K562 (cell line): ENCODE measurements around the gene CLASP1. TPM values are rescaled to one million over a fixed set of nuclear protein-coding genes. Genes with fewer than 3 reads are reported as not detected.
A peak's percentile ranks its signal among the peaks of the same experiment; 100 is the strongest.

Experiments used
- GATA2 ChIP-seq: sonication (generic); formaldehyde crosslinking; IDR thresholded peaks from 2 replicates; pipeline ENCODE4 v1.4.0; 2020; ENCODE audit warnings: mild to moderate bottlenecking, missing genetic modification reagents
- GATAD2A ChIP-seq: fragments of 450-650 bp; IDR thresholded peaks from 2 replicates; pipeline ENCODE4 v1.6.1; 2017
- HDGF ChIP-seq: fragments of 450-650 bp; IDR thresholded peaks from 2 replicates; pipeline ENCODE4 v1.6.1; 2016
- KHSRP ChIP-seq: fragments of 450-650 bp; IDR thresholded peaks from 2 replicates; pipeline ENCODE4 v1.6.1; 2017
- MCM7 ChIP-seq, 2 experiments: fragments of 450-650 bp; IDR thresholded peaks; 2 replicates each; pipeline ENCODE4 v1.6.1; 2016 to 2018
- POLR3G ChIP-seq: IDR thresholded peaks from 2 replicates; pipeline ENCODE4 v1.6.1; 2011; ENCODE audit not compliant: insufficient read length, insufficient replicate concordance; ENCODE audit errors: extremely low read depth
- ZEB2 ChIP-seq: fragments of 450-650 bp; IDR thresholded peaks from 2 replicates; pipeline ENCODE4 v1.6.1; 2016
- polyA plus RNA-seq, 8 experiments: library from polyadenylated mRNA; depleted of rRNA in 4 of 8; stranded (reverse) in 5 of 8; unstranded in 3 of 8; fragments of >200 nt; fragmentation: Nextera tagmentation in 2 of 8; fragmentation: Illumina TruSeq in 1 of 8; extraction: Ambion mirVana in 2 of 8; extraction: Trizol in 1 of 8; gene quantifications; 2 replicates each; pipeline versions ENCODE4 v1.2.1 to v1.2.3, GENCODE V29; 2011 to 2014; ENCODE audit warnings: inconsistent platforms in 1 of 8, missing spikeins in 1 of 8
- total RNA-seq, 7 experiments: library from RNA; depleted of rRNA in 6 of 7; stranded (reverse); fragments of >200 nt in 6 of 7; fragmentation: Illumina TruSeq in 2 of 7; extraction: Trizol in 2 of 7; gene quantifications; 2 replicates each; pipeline versions ENCODE4 v1.2.1 to v1.2.3, GENCODE V29; 2011 to 2021; ENCODE audit warnings: low replicate concordance in 1 of 7
- TF ChIP-seq, protein P1 (sequence below): fragments of 450-650 bp; IDR thresholded peaks from one replicate; pipeline ENCODE4 v1.6.1; 2018; ENCODE audit warnings: mild to moderate bottlenecking, moderate library complexity; ENCODE audit not compliant: partially characterized antibody
- TF ChIP-seq, protein P2 (sequence below): fragments of 450-650 bp; IDR thresholded peaks from 2 replicates; pipeline ENCODE4 v1.6.1; 2016; ENCODE audit warnings: mild to moderate bottlenecking, moderate library complexity
- TF ChIP-seq, protein P3 (sequence below): fragments of 250-450 bp; sonication (Bioruptor Pico); IDR thresholded peaks from 2 replicates; pipeline ENCODE4 v1.5.0; 2021
- TF ChIP-seq, protein P4 (sequence below): fragments of 450-650 bp; IDR thresholded peaks from 2 replicates; pipeline ENCODE4 v1.6.1; 2018; ENCODE audit warnings: mild to moderate bottlenecking, low read depth; ENCODE audit not compliant: partially characterized antibody
- TF ChIP-seq, protein P5 (sequence below): sonication (generic); formaldehyde crosslinking; IDR thresholded peaks from 2 replicates; pipeline ENCODE4 v1.8.1; 2023; ENCODE audit warnings: mild to moderate bottlenecking, missing genetic modification reagents

CLASP1 gene
- total and polyA plus RNA-seq, 9 of the 15 experiments (the other 6 are each of a cell fraction or from before 2014, with no cell fraction given), result 1.7 to 40.3 (median 20.7) TPM

DNA sequence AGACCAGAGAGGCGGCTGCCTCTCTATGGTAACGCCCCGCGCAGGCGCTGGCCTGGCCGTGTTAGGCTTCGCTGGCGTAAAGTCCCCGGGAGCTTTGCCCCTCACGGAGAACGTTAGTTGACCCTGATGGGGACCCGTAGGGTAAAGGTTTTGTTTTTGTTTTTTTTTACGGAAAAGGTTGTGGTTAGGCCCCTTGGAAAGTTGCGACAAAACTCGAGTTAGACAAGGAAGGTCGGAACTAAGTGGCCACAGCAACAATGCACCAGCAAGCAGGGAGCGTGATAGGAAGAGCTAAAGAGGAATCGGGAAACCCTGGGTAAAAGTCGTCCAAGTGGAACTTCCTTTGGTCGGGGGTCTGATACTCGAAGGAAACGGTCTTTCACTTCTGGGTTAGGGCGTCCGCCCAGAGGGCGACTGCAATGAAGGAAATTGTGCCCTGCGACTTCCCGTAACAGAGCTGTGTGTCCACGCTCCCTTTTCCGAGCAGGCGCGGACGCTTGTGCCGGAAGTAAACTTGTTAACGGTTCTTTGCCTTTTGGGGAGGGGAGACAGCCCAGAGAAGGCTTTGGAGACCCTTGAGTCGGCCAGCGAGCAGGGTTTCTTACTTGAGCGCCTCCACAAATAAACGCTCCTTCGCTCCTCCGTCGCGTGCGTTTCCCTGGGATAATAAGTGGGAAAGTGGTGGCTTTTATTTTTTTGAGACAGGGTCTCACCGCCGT, 493 bp upstream of the CLASP1 start (continued):
- TF ChIP-seq, protein P1, sequence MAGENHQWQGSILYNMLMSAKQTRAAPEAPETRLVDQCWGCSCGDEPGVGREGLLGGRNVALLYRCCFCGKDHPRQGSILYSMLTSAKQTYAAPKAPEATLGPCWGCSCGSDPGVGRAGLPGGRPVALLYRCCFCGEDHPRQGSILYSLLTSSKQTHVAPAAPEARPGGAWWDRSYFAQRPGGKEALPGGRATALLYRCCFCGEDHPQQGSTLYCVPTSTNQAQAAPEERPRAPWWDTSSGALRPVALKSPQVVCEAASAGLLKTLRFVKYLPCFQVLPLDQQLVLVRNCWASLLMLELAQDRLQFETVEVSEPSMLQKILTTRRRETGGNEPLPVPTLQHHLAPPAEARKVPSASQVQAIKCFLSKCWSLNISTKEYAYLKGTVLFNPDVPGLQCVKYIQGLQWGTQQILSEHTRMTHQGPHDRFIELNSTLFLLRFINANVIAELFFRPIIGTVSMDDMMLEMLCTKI, result no peak
- TF ChIP-seq, protein P2, sequence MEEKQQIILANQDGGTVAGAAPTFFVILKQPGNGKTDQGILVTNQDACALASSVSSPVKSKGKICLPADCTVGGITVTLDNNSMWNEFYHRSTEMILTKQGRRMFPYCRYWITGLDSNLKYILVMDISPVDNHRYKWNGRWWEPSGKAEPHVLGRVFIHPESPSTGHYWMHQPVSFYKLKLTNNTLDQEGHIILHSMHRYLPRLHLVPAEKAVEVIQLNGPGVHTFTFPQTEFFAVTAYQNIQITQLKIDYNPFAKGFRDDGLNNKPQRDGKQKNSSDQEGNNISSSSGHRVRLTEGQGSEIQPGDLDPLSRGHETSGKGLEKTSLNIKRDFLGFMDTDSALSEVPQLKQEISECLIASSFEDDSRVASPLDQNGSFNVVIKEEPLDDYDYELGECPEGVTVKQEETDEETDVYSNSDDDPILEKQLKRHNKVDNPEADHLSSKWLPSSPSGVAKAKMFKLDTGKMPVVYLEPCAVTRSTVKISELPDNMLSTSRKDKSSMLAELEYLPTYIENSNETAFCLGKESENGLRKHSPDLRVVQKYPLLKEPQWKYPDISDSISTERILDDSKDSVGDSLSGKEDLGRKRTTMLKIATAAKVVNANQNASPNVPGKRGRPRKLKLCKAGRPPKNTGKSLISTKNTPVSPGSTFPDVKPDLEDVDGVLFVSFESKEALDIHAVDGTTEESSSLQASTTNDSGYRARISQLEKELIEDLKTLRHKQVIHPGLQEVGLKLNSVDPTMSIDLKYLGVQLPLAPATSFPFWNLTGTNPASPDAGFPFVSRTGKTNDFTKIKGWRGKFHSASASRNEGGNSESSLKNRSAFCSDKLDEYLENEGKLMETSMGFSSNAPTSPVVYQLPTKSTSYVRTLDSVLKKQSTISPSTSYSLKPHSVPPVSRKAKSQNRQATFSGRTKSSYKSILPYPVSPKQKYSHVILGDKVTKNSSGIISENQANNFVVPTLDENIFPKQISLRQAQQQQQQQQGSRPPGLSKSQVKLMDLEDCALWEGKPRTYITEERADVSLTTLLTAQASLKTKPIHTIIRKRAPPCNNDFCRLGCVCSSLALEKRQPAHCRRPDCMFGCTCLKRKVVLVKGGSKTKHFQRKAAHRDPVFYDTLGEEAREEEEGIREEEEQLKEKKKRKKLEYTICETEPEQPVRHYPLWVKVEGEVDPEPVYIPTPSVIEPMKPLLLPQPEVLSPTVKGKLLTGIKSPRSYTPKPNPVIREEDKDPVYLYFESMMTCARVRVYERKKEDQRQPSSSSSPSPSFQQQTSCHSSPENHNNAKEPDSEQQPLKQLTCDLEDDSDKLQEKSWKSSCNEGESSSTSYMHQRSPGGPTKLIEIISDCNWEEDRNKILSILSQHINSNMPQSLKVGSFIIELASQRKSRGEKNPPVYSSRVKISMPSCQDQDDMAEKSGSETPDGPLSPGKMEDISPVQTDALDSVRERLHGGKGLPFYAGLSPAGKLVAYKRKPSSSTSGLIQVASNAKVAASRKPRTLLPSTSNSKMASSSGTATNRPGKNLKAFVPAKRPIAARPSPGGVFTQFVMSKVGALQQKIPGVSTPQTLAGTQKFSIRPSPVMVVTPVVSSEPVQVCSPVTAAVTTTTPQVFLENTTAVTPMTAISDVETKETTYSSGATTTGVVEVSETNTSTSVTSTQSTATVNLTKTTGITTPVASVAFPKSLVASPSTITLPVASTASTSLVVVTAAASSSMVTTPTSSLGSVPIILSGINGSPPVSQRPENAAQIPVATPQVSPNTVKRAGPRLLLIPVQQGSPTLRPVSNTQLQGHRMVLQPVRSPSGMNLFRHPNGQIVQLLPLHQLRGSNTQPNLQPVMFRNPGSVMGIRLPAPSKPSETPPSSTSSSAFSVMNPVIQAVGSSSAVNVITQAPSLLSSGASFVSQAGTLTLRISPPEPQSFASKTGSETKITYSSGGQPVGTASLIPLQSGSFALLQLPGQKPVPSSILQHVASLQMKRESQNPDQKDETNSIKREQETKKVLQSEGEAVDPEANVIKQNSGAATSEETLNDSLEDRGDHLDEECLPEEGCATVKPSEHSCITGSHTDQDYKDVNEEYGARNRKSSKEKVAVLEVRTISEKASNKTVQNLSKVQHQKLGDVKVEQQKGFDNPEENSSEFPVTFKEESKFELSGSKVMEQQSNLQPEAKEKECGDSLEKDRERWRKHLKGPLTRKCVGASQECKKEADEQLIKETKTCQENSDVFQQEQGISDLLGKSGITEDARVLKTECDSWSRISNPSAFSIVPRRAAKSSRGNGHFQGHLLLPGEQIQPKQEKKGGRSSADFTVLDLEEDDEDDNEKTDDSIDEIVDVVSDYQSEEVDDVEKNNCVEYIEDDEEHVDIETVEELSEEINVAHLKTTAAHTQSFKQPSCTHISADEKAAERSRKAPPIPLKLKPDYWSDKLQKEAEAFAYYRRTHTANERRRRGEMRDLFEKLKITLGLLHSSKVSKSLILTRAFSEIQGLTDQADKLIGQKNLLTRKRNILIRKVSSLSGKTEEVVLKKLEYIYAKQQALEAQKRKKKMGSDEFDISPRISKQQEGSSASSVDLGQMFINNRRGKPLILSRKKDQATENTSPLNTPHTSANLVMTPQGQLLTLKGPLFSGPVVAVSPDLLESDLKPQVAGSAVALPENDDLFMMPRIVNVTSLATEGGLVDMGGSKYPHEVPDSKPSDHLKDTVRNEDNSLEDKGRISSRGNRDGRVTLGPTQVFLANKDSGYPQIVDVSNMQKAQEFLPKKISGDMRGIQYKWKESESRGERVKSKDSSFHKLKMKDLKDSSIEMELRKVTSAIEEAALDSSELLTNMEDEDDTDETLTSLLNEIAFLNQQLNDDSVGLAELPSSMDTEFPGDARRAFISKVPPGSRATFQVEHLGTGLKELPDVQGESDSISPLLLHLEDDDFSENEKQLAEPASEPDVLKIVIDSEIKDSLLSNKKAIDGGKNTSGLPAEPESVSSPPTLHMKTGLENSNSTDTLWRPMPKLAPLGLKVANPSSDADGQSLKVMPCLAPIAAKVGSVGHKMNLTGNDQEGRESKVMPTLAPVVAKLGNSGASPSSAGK, result peak; percentile 66
- no peak; the same call in 1 of the 2 replicates for TF ChIP-seq ZEB2
- no peak for TF ChIP-seq HDGF
- TF ChIP-seq, protein P3, sequence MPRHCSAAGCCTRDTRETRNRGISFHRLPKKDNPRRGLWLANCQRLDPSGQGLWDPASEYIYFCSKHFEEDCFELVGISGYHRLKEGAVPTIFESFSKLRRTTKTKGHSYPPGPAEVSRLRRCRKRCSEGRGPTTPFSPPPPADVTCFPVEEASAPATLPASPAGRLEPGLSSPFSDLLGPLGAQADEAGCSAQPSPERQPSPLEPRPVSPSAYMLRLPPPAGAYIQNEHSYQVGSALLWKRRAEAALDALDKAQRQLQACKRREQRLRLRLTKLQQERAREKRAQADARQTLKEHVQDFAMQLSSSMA (CRISPR knock-in tag), result no peak
- TF ChIP-seq POLR3G, result no peak
- TF ChIP-seq GATAD2A, result 0 out of 2 replicates have a peak, but pooled peaks have one; percentile 27
- no peak for TF ChIP-seq KHSRP
- 0 out of 4 replicates have a peak, but pooled peaks of 1 of the 2 experiments have one; percentile 50 for TF ChIP-seq MCM7 (IDR thresholded peaks at IDR 0.05)
- no peak for TF ChIP-seq GATA2 (CRISPR knock-in tag)
- TF ChIP-seq, protein P4, sequence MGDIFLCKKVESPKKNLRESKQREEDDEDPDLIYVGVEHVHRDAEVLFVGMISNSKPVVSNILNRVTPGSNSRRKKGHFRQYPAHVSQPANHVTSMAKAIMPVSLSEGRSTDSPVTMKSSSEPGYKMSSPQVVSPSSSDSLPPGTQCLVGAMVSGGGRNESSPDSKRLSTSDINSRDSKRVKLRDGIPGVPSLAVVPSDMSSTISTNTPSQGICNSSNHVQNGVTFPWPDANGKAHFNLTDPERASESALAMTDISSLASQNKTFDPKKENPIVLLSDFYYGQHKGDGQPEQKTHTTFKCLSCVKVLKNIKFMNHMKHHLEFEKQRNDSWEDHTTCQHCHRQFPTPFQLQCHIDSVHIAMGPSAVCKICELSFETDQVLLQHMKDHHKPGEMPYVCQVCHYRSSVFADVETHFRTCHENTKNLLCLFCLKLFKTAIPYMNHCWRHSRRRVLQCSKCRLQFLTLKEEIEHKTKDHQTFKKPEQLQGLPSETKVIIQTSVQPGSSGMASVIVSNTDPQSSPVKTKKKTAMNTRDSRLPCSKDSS, result no peak
- TF ChIP-seq, protein P5, sequence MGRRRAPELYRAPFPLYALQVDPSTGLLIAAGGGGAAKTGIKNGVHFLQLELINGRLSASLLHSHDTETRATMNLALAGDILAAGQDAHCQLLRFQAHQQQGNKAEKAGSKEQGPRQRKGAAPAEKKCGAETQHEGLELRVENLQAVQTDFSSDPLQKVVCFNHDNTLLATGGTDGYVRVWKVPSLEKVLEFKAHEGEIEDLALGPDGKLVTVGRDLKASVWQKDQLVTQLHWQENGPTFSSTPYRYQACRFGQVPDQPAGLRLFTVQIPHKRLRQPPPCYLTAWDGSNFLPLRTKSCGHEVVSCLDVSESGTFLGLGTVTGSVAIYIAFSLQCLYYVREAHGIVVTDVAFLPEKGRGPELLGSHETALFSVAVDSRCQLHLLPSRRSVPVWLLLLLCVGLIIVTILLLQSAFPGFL (CRISPR knock-in tag), result peak; percentile 85; the same call in 1 of the 2 replicates
